OCI-LY3 (cell line): ENCODE results near the gene LIMD2.

Experiments
- H2AFZ ChIP-seq: fragments of 200-600, 300-600 bp; shearing (Covaris generic); 2 replicates; pipeline ENCODE4 v1.6.0; 2014; ENCODE audit warnings: antibody characterized with exemption, low read depth, low read length
- H3K27ac ChIP-seq: fragments of 200-600, 300-600 bp; sonication (generic); 2 replicates; pipeline ENCODE4 v1.5.1; 2014; ENCODE audit warnings: mild to moderate bottlenecking, low read length, moderate library complexity, mixed read lengths
- H3K27me3 ChIP-seq: fragments of 200-600, 300-600 bp; sonication (generic); 2 replicates; pipeline ENCODE4 v1.6.1; 2014; ENCODE audit warnings: low read depth, low read length, mixed read lengths
- H3K36me3 ChIP-seq: fragments of 200-600, 300-600 bp; sonication (generic); replicated peaks from 2 replicates; pipeline ENCODE3; 2014; ENCODE audit warnings: low read depth, low read length, mixed read lengths
- H3K4me1 ChIP-seq: fragments of 300-600, 200-600 bp; sonication (generic); 2 replicates; pipeline ENCODE4 v1.6.1; 2014; ENCODE audit warnings: low read length, mixed read lengths
- H3K4me2 ChIP-seq: fragments of 200-600, 300-600 bp; sonication (generic); 2 replicates; pipeline ENCODE4 v1.6.1; 2014; ENCODE audit warnings: low read length, mixed read lengths
- H3K4me3 ChIP-seq: fragments of 300-600, 200-600 bp; sonication (generic); 2 replicates; pipeline ENCODE4 v1.5.1; 2014; ENCODE audit warnings: antibody characterized with exemption, mild to moderate bottlenecking, low read length, moderate library complexity
- H3K79me2 ChIP-seq: fragments of 300-600, 200-600 bp; shearing (Covaris generic); 2 replicates; pipeline ENCODE4 v1.6.1; 2014; ENCODE audit warnings: mild to moderate bottlenecking, low read length, mixed read lengths
- H3K9ac ChIP-seq: fragments of 300-600, 200-600 bp; shearing (Covaris generic); 2 replicates; pipeline ENCODE4 v1.6.0; 2014; ENCODE audit warnings: mild to moderate bottlenecking, low read length, moderate library complexity
- H3K9me3 ChIP-seq: fragments of 200-600, 300-600 bp; shearing (Covaris generic); 2 replicates; pipeline ENCODE4 v1.6.1; 2014; ENCODE audit warnings: low read length, mixed read lengths; ENCODE audit not compliant: insufficient read depth
- H4K20me1 ChIP-seq: fragments of 200-600, 300-600 bp; sonication (generic); 2 replicates; pipeline ENCODE4 v1.6.1; 2016; ENCODE audit warnings: low read length, mixed read lengths; ENCODE audit not compliant: insufficient read depth
- CTCF ChIP-seq: fragments of 200-600, 300-600 bp; sonication (generic); IDR thresholded peaks from 2 replicates; pipeline ENCODE4 v1.5.1; 2014; ENCODE audit warnings: antibody characterized with exemption, low read length, low read depth
- EZH2phosphoT487 ChIP-seq: fragments of 200-600 bp; shearing (Covaris generic); IDR thresholded peaks from 2 replicates; pipeline ENCODE4 v1.6.1; 2018; ENCODE audit warnings: antibody characterized with exemption, mixed run types, low read depth

LIMD2 gene

GRCh38 chr17:63694229-63694949 is 5.5 kb downstream of the LIMD2 start:
- Histone ChIP-seq H2AFZ (no peak overlapping the region), H3K4me2 (no peak overlapping the region), H3K27ac (no peak overlapping the region), H3K36me3 (peaks cover 36% of the 10 kb centered on the region), H3K79me2 (peaks cover 20% of the 10 kb centered on the region), H4K20me1 (peaks cover 10% of the 10 kb centered on the region; the same call in 1 of the 2 replicates), H3K4me1 (peaks cover 39% of the 10 kb centered on the region), H3K4me3 (no peak overlapping the region), H3K9me3 (no peaks in the 10 kb centered on the region), H3K9ac (no peak overlapping the region), H3K27me3 (no peaks in the 10 kb centered on the region)
- TF ChIP-seq CTCF (no peak), EZH2phosphoT487 (no peak)

- no peak overlapping the region for H3K4me2 ChIP-seq
- H4K20me1 ChIP-seq, result peaks cover 10% of the 10 kb centered on the region; the same call in 1 of the 2 replicates
These were observed 6.4 kb downstream of the LIMD2 start for GRCh38 chr17:63693411-63694113.

GRCh38 chr17:63692195-63692816 is 7.6 kb downstream of the LIMD2 start:
- no peak for TF ChIP-seq EZH2phosphoT487
- no peak for TF ChIP-seq CTCF
- no peak overlapping the region for H2AFZ ChIP-seq
- no peaks in the 10 kb centered on the region for H3K27me3 ChIP-seq

More at GRCh38 chr17:63693411-63694113, 6.4 kb downstream of the LIMD2 start:
- Histone ChIP-seq H3K27me3 (no peaks in the 10 kb centered on the region), H3K27ac (no peak overlapping the region), H3K9me3 (no peaks in the 10 kb centered on the region), H3K4me1 (peaks cover 45% of the 10 kb centered on the region), H3K79me2 (peaks cover 13% of the 10 kb centered on the region), H3K9ac (no peak overlapping the region), H2AFZ (no peak overlapping the region), H3K36me3 (peaks cover 38% of the 10 kb centered on the region), H3K4me3 (no peak overlapping the region)
- TF ChIP-seq EZH2phosphoT487, result no peak
- no peak for TF ChIP-seq CTCF

GRCh38 chr17:63689479-63689878 is 10.4 kb downstream of the LIMD2 start:
- H3K4me3 ChIP-seq, result no peak overlapping the region
- no peaks in the 10 kb centered on the region for H3K79me2 ChIP-seq
- H3K36me3 ChIP-seq, result peaks cover 13% of the 10 kb centered on the region
- H3K9ac ChIP-seq, result no peak overlapping the region
- no peak overlapping the region for H3K27ac ChIP-seq
- TF ChIP-seq CTCF (no peak), EZH2phosphoT487 (no peak)
- no peaks in the 10 kb centered on the region for H4K20me1 ChIP-seq
- H3K27me3 ChIP-seq, result no peaks in the 10 kb centered on the region
- no peak overlapping the region for H3K4me2 ChIP-seq
- H3K9me3 ChIP-seq, result no peaks in the 10 kb centered on the region
- peaks cover 34% of the 10 kb centered on the region for H3K4me1 ChIP-seq
- no peak overlapping the region for H2AFZ ChIP-seq

More at GRCh38 chr17:63692195-63692816, 7.6 kb downstream of the LIMD2 start:
- no peaks in the 10 kb centered on the region for H3K9me3 ChIP-seq
- no peak overlapping the region for H3K4me2 ChIP-seq
- H3K4me1 ChIP-seq, result peaks cover 43% of the 10 kb centered on the region
- H3K27ac ChIP-seq, result no peak overlapping the region
- H3K36me3 ChIP-seq, result peaks cover 29% of the 10 kb centered on the region
- peaks cover under 1% of the 10 kb centered on the region; the same call in 1 of the 2 replicates for H3K79me2 ChIP-seq
- H4K20me1 ChIP-seq, result peaks cover 6% of the 10 kb centered on the region; the same call in 1 of the 2 replicates
- H3K9ac ChIP-seq, result no peak overlapping the region
- H3K4me3 ChIP-seq, result no peak overlapping the region
